GM23248 (cell line): ENCODE measurements around the gene HTR4.

ENCODE experiments used
- EZH2 ChIP-seq: fragments of 200-600 bp; sonication (generic); IDR thresholded peaks from 2 replicates; pipeline ENCODE4 v1.6.1; 2018; ENCODE audit warnings: antibody characterized with exemption, mild to moderate bottlenecking; ENCODE audit not compliant: insufficient read depth, poor library complexity, severe bottlenecking
- EZH2phosphoT487 ChIP-seq: fragments of 200-600 bp; sonication (generic); IDR thresholded peaks from 2 replicates; pipeline ENCODE4 v1.6.1; 2018; ENCODE audit warnings: antibody characterized with exemption, moderate library complexity, mild to moderate bottlenecking, low read depth; ENCODE audit not compliant: insufficient read depth

DNA sequence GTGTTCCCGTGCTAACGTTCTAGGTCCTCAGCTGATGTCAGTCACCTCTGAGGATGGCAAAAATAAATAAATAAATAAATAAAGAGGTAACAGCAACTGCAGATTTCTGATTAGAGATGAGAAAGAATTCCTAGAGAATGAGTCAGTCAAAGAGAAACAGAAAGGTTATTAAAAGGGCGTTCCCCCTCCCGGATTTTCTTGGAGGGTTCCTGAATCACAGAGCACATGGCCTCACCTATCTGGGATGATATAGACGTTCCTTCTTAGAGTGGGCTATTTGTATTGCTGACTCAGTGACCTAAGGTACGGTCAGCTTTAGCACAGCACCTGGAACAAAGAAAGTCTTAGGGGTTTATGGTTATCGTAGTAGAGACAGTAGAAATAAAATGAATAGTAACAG lies 30.6 kb downstream of the HTR4 start:
- TF ChIP-seq EZH2 (no peak), EZH2phosphoT487 (no peak)
